ENCODE results near the gene MAN1A1. TPM values are rescaled to one million over a fixed set of nuclear protein-coding genes. Genes with fewer than 3 reads are reported as not detected.

Gene MAN1A1
- total RNA-seq, 1 donor from 2014 or later = 2.9 TPM

GRCh38 chr6:119186490-119186889 lies 163.1 kb downstream of the MAN1A1 start:
- FAIRE-seq (no peak), DNase-seq (ENCODE audit: low read depth) (no peak)
- Histone ChIP-seq H3K4me3 (ENCODE audit: low read depth, low read length) (no peak overlapping the region), H3K27me3 (ENCODE audit: control insufficient read depth, insufficient read depth, low read length) (no peaks in the 10 kb centered on the region), H3K36me3 (ENCODE audit: control insufficient read depth, insufficient read depth, low read length) (no peaks in the 10 kb centered on the region)
- TF ChIP-seq CTCF (IDR thresholded peaks at IDR 0.05; ENCODE audit: insufficient read depth, low read length, severe bottlenecking) = no peak

- FAIRE-seq = no peak
- DNase-seq (ENCODE audit: low read depth) = no peak
- no peak overlapping the region for H3K4me3 ChIP-seq (ENCODE audit: low read depth, low read length)
- no peak for TF ChIP-seq CTCF (IDR thresholded peaks at IDR 0.05; ENCODE audit: insufficient read depth, low read length, severe bottlenecking)
- H3K36me3 ChIP-seq (ENCODE audit: control insufficient read depth, insufficient read depth, low read length) = no peaks in the 10 kb centered on the region
- H3K27me3 ChIP-seq (ENCODE audit: control insufficient read depth, insufficient read depth, low read length) = no peaks in the 10 kb centered on the region
Measured at GRCh38 chr6:119184008-119184648, 165.4 kb downstream of the MAN1A1 start.

GRCh38 chr6:119183457-119183856 lies 166.1 kb downstream of the MAN1A1 start:
- TF ChIP-seq CTCF (IDR thresholded peaks at IDR 0.05; ENCODE audit: insufficient read depth, low read length, severe bottlenecking) = no peak
- FAIRE-seq (no peak), DNase-seq (ENCODE audit: low read depth) (no peak)
- no peaks in the 10 kb centered on the region for H3K36me3 ChIP-seq (ENCODE audit: control insufficient read depth, insufficient read depth, low read length)
- H3K27me3 ChIP-seq (ENCODE audit: control insufficient read depth, insufficient read depth, low read length) = no peaks in the 10 kb centered on the region
- H3K4me3 ChIP-seq (ENCODE audit: low read depth, low read length) = no peak overlapping the region

- Histone ChIP-seq H3K4me3 (ENCODE audit: low read depth, low read length) (no peak overlapping the region), H3K36me3 (ENCODE audit: control insufficient read depth, insufficient read depth, low read length) (no peaks in the 10 kb centered on the region), H3K27me3 (ENCODE audit: control insufficient read depth, insufficient read depth, low read length) (no peaks in the 10 kb centered on the region)
- FAIRE-seq = no peak
- no peak for TF ChIP-seq CTCF (IDR thresholded peaks at IDR 0.05; ENCODE audit: insufficient read depth, low read length, severe bottlenecking)
- DNase-seq (ENCODE audit: low read depth) = no peak
Measured at GRCh38 chr6:119182875-119183274, 166.7 kb downstream of the MAN1A1 start.

- TF ChIP-seq CTCF (IDR thresholded peaks at IDR 0.05; ENCODE audit: insufficient read depth, low read length, severe bottlenecking) = no peak
- Histone ChIP-seq H3K27me3 (ENCODE audit: control insufficient read depth, insufficient read depth, low read length) (no peaks in the 10 kb centered on the region), H3K36me3 (ENCODE audit: control insufficient read depth, insufficient read depth, low read length) (no peaks in the 10 kb centered on the region), H3K4me3 (ENCODE audit: low read depth, low read length) (no peak overlapping the region)
- no peak for DNase-seq (ENCODE audit: low read depth)
- FAIRE-seq = no peak
Measured at GRCh38 chr6:119182216-119182803, 167.3 kb downstream of the MAN1A1 start.

- Histone ChIP-seq H3K27me3 (ENCODE audit: control insufficient read depth, insufficient read depth, low read length) (no peaks in the 10 kb centered on the region), H3K4me3 (ENCODE audit: low read depth, low read length) (no peak overlapping the region), H3K36me3 (ENCODE audit: control insufficient read depth, insufficient read depth, low read length) (no peaks in the 10 kb centered on the region)
- DNase-seq (ENCODE audit: low read depth) (no peak), FAIRE-seq (no peak)
- no peak for TF ChIP-seq CTCF (IDR thresholded peaks at IDR 0.05; ENCODE audit: insufficient read depth, low read length, severe bottlenecking)
Measured at GRCh38 chr6:119181046-119181445, 168.5 kb downstream of the MAN1A1 start.

Measured in bronchial epithelial cell (primary cell).